22Rv1 (cell line): ENCODE results near the gene ABHD10.

Source experiments
- ZFX ChIP-seq: fragments of 450-650 bp; IDR thresholded peaks from 2 replicates; pipeline ENCODE4 v1.6.1; 2017; ENCODE audit warnings: antibody characterized with exemption, borderline replicate concordance
- TF ChIP-seq, protein P1 (sequence below): fragments of 450-650 bp; IDR thresholded peaks from 2 replicates; pipeline ENCODE4 v1.5.1; 2017; ENCODE audit warnings: mild to moderate bottlenecking

DNA sequence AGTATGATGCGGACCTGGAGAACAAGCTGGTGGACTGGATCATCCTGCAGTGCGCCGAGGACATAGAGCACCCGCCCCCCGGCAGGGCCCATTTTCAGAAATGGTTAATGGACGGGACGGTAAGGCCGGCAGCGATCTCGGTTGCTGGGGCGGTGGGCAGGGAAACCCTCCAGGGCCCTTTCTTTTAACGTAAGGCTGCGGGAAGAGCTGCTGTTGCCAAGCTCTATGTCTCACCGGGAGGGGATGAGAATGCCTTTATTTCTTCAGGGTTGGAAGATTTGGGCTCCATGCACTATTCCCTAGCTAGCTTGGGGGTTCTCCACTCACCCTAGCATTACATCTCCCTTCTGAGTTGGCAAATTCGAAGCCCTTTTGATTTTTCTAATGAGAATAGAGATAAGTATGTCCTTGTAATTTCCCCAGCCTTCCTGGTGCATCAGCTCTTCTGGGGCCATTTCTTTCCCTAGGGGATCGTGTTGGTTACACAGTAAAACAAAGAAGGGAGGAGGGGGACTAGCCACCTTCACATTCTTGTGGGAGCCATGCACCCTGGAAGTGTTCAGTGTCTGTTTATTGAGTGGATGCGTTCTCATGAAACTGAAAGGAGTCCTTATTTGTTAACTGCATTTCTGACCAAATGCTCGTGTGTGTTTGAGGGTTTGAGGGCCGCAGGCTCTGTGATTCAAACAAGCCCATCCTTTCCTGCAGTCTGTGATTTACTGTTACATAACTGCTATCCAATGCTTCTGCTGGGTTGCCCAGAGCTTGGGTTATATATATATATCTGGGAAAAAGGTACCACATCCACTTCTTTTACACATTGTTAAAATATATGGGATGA is 20.9 kb downstream of the ABHD10 start:
- TF ChIP-seq, protein P1, sequence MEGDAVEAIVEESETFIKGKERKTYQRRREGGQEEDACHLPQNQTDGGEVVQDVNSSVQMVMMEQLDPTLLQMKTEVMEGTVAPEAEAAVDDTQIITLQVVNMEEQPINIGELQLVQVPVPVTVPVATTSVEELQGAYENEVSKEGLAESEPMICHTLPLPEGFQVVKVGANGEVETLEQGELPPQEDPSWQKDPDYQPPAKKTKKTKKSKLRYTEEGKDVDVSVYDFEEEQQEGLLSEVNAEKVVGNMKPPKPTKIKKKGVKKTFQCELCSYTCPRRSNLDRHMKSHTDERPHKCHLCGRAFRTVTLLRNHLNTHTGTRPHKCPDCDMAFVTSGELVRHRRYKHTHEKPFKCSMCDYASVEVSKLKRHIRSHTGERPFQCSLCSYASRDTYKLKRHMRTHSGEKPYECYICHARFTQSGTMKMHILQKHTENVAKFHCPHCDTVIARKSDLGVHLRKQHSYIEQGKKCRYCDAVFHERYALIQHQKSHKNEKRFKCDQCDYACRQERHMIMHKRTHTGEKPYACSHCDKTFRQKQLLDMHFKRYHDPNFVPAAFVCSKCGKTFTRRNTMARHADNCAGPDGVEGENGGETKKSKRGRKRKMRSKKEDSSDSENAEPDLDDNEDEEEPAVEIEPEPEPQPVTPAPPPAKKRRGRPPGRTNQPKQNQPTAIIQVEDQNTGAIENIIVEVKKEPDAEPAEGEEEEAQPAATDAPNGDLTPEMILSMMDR = no peak
- TF ChIP-seq ZFX = no peak
